GM21423 (cell line): Measurements from ENCODE around the gene SLMAP.
"Not testable (repeated sequence)": the region's sequence is repeated elsewhere in the genome, so short reads cannot be mapped to it uniquely, and the experiment has no call there.

Source experiments
- ATAC-seq: cut with Tn5 transposase; IDR thresholded peaks from one replicate; pipeline ENCODE4 v1.9.1; 2021; ENCODE audit warnings: mild to moderate bottlenecking, moderate library complexity; ENCODE audit not compliant: unreplicated experiment

Gene SLMAP

DNA sequence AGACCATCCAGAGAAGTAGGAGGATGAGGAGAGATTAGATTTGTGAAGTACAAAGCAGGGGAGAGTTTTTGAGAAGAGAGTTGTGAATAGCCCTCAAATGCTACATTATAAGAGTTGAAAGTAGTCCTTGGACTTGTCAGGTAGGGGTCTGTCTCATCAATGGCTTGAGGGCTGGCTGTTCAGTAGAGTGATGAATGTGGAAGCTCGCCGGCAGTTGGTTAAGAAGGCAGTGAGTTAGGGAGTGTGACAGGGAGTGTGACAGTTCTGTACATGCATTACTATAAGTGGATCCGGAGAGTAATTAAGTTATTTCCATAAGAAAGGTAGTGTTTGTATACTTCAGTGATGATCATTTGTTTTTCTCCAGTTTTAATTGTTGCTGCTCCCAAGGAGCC is 32.5 kb downstream of the SLMAP start:
- no peak for ATAC-seq

DNA sequence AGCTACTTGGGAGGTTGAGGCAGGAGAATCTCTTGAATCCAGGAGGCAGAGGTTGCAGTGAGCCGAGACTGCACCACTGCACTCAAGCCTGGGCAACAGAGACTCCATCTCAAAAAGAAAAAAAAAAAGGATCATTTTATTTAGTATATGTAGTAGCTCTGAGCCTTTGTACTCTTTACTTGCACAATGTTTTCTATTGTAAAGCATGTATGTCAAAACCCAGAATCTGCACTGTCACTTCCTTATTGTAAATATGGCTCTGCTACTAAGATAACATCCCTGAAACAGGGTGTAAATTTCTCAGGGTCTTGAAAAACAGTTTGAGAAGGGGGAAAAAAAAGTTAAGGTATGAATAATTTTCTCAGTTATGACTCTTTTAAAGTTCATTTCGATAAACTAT is 35.1 kb downstream of the SLMAP start:
- ATAC-seq = no peak

DNA sequence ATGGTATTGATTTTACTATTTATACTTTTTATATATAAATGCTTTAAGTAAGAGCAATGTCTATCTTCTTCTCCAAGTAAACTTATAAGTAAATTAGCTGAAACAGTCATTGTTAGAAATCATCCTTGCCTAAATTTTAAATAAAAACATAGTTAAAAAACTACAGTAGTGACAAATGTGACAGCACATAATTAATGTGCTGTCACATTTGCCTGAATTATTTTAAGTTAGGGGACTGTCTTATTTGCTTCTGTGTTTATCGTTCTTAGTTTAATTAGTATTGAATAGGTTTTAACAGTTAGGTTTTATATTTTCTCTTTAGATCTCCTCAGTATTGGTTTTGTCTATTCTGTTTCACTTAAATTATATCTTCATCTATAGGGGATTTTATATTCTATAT is 36.1 kb downstream of the SLMAP start:
- no peak for ATAC-seq

DNA sequence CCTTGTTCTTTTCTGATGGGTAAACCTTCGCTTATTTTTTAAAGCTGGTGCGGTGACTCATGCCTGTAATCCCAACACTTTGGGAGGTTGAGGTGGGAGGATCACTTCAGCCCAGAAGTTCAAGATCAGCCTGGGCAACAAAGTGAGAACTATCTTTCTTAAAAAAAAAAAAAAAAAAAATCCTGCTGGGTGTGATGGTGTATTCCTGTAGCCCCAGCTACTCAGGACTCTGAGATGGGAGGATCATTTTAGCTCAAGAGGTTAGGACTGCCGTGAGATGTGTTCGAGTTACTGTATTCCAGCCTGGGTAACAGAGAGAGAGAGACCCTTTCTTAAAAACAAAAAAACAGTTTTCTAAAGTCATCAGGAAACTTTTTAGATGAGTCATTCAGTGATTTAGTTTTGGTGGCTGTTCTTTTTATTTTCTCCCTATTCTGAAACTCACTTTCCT is 37.7 kb downstream of the SLMAP start:
- ATAC-seq = no peak

DNA sequence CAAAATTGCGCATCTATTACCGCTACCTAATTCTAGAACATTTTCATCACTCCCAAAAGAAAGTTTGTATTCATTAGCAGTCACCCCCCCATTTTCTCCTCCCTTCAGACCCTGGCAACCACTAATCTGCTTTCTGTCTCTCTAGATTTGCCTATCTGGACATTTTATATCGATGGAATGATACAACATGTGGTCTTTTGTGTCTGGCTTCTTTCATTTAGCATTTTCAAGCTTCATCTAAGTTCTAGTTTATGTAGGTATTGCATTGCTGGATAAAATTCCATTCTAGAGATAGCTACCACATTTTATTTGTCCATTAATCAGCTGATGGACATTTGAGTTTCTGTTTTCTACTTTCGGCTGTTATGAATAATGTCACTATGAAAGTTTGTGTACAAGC is 38.4 kb downstream of the SLMAP start:
- ATAC-seq = no peak

DNA sequence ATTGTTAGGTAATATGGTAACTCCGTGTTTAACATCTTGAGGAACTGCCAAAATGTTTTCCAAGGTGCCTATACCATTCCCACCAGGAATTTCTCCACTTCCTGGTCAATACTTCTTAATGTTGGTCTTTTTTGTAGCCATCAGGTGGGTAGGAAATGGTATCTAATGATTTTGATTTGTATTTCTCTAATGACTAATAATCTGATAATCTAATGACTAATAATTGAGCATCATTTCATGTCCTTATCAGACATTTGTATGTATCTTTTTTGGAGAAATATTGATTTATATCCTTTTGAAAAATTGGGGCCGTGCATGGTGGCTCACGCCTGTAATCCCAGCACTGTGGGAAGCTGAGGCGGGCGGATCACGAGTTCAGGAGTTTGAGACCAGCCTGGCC is 38.8 kb downstream of the SLMAP start:
- no peak for ATAC-seq

DNA sequence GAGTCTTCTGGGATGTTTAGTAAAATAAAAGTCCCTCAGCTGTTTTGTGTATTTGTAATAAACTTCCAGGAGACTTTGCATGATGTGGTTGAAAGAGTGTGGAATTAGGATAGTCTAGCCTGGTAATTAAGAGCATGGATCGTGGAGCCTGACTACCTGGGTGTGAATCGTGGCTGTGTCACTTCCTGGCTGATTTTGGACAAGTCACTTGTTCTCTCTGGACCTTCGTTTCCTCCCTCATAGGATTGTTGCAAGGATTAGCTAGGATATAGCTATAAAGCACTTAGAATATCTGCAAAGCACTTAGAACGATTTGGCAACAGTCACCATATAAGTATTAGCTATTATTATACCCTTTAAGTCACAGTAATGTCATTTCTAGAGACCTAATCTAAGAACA is 40.2 kb downstream of the SLMAP start:
- ATAC-seq = no peak

DNA sequence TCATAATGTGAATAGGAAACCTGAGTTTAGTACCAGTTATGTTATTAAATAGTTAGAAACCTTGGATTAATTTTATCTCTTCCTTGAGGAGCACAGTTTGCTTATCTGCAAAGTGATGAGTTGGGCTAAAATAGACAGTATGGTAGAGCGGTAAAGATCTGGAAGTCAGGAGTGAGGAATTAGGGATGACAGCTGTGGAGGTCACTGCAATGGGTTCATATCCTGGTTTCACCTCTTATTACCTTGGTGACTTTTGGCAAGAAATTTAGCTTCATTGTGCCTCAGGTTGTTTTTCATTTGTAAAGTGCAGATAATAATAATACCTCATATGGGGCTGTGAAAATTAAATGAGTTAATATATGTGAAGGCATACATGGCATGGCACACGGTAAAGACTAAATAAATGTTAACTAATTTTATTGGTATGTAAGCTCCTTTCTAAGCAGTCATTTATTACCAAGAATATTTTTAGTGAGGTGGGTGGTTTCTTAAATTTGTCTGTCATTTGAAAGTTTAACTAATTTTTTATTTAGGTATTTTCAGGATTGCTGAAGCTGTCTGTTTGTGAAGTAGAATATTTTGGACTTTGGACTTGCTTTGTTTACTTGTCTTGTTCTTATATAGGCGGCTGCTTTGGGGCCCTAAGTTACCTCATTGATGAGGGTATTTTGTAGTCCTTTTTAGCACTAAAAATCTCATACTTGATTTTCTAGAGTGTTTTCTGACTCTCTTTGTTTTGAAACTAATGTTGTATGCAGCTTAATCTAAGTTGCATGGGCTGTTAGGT is 41.8 kb downstream of the SLMAP start:
- ATAC-seq = no peak

DNA sequence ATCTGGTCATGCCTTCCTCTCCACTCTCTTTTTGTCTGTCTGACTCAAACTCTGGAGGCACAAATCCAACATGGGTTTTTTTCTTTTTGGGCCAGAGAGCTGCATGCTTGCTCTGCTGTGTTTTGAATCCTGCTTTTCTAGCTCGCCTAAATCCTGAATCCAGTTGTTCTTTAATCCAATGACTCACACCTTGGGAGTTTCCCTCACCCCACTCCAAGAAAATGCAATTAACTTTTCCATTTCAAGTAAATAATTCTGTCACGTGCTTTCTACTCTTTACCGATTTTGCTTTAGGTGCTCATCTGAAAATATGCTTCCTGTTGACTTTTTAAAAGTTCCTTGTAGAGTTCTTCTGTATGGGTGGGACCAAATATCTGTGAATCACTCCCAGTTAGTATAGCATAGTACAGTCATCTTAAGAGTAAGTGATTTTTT is 47.6 kb downstream of the SLMAP start:
- no peak for ATAC-seq

DNA sequence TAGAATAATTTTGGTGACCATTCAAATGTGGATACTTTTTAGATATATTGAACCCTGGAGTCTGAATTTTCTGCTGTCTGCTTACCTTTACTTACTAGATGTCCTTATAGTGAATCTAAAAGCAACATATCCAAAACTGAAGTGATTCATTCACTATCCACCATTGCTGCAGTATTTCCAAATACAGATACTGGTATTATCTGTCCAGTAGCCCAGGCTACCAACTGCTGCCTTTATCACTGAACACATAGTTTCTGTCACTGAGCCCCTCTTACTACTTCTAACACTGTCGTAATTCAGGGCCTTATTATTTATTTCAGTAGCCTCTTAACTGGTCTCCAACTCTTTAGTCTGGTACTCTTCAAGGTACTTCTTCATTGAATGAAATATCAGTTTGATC is 49.2 kb downstream of the SLMAP start:
- no peak for ATAC-seq

DNA sequence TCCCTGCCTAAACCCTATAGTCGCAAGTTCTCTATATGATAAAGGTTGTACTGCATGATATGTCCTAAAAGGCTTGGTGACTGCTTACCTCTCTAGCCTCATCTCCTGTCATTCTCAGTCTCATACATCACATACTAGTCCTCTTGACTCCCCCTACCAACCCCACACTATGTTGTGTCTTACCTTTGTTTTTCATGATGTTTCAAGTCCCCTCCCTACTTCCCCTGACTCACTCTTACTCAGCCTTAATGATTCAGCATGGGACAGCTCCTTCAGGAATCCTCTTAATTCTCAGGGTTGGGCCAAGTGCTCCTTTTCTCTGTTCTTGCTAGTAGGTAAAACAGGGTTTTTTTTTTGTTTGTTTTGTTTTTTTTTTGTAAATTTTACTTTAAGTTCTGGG is 49.6 kb downstream of the SLMAP start:
- ATAC-seq = no peak

DNA sequence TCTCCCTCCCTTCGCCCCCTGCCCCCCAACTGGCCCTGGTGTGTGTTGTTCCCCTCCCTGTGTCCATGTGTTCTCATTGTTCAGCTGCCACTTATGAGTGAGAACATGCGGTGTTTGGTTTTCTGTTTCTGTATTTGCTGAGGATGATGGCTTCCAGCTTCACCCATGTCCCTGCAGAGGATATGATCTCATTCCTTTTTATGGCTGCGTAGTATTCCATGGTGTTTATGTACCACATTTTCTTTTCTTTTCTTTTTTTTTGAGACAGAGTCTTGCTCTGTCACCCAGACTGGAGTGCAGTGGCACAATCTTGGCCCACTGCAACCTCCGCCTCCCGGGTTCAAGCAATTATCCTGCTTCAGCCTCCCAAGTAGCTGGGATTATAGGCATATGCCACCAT is 50.1 kb downstream of the SLMAP start:
- ATAC-seq = not testable (repeated sequence)

DNA sequence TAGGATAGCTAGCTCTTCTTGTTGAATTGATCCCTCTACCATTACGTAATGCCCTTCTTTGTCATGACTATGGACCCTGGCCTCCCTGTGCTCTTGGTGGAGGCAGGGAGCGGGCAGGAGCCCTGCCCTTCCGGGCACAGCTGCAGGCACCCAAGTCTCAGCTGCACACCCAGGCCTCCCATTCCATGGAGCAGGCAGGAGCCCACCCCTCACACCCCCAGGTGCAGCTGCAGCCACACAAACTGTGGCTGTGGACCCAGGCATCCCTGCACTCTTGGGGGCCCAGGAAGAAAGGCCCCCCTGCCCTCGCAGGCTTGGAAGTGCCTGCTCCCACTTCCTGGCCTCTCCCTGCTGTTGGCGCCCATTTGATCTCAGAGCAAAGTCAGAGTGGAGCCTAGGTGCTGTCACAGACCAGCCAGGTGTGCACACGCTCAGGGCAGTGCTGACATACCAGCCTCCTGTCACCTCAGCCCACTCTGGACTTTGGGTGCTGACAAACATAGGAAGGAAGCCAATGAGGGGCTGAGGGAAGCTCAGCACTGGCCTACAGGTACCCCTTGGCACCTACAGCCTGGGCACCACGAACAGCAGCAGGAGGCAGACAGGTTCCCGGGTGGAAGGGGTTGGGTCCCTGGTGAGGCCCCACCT is 53.0 kb downstream of the SLMAP start:
- ATAC-seq = no peak

DNA sequence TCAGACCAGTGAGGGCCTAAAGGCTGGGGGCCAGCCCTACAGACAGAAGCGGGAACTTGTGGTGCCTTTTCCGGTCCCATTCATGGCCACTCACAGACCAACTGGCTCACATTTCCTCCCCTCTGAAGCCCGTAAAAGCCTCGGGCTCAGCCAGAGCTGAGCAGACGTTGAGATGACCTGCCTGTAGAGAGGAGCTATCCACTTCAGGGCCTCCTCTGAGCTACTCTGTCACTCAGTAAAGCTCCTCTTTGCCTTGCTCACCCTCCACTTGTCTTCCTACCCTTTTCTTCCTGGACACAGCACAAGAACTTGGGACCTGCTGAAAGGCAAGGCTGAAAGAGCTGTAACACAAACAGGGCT is 53.5 kb downstream of the SLMAP start:
- no peak for ATAC-seq

DNA sequence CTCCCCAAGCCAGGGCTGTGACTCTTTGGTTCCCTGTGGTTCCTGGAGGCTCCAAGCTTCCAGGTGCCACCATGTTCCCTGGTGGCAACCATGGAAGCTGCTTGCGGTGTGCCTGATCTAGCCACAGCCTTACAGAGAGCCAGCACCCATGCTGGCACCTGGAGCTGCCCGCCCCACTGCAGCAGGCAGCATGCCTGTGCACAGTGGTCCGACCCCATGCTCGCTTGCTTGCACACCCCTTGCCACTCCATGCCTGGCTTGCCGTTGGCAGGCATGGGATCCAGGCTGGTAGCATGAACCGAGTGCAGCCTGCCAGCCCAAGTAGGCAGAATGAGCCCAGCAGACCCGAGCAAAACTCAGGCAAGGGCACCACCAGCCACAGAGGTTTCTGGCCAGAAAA is 53.9 kb downstream of the SLMAP start:
- ATAC-seq = no peak

DNA sequence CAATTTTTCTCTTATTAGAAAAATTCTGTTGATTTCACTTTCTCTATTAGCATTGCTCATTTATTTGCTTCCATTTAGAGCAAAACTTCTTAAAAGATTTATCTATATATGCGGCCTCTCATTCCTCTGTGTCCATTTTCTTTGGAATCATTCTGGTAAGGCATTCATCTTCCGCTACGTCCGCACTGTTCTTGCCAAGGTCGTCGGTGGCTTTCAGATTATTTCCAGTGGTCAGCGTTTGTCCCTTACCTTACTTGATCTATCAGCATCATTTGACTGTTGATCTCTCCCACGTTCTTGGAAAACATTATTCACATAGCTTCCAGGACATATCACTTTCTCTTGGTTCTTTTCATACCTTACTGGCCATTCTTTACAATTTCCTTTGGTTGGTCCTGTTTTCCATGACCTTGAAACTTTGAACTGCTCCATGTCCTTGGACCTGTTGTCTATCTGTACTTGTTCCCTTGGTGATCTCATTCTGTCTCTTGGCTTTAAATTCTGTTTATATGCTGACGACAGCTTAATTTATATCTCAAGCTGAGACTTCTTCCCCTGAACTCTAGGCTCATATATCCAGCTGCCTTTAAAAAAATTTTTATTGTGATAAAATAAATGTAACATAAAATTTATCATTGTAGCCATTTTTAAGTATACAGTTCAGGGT is 54.5 kb downstream of the SLMAP start:
- no peak for ATAC-seq

DNA sequence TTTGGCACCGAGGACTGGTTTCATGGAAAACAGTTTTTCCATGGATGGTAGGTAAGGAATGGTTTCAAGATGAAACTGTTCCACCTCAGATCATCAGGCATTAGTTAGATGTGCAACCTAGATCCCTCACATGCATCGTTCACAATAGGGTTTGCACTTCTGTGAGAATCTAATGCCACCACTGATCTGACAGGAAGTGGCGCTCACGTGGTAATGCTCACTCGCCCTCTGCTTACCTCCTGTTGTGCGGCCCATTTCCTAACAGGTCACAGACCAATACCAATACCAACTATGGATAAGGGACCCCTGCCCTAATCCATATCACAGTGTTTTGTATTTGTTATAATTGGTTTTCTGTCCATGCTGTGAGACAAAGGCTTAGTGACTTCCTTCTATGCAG is 58.9 kb downstream of the SLMAP start:
- peak; percentile 44 for ATAC-seq

DNA sequence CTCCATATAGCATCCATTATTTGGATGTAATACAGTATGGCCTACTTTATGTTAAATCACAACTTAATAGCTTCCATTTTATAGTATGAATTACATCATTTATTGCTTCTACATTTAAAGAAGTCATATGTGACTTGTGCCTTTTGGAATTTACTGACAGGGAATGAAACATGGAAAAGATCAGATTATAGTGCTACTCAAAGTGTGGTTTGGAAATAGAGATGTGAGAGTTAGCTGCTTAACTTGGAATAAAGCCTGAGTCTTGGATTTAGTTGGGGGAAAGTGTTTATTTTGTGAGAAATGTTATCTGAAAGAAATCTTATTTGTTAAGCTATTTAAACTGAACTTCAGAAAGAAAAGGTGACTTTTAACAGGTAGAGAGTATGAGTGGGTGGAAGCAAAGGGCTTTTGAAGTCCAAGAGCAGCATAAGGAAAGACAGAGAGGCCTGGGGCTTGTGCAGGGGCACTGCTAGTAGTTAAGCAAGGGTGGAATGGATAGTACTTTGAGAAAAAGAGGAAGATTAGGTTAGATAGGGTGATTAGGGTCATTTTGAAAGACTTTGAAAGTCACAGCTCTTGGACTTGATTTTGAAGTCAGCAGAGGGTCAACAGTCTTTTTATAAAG is 60.5 kb downstream of the SLMAP start:
- no peak for ATAC-seq

DNA sequence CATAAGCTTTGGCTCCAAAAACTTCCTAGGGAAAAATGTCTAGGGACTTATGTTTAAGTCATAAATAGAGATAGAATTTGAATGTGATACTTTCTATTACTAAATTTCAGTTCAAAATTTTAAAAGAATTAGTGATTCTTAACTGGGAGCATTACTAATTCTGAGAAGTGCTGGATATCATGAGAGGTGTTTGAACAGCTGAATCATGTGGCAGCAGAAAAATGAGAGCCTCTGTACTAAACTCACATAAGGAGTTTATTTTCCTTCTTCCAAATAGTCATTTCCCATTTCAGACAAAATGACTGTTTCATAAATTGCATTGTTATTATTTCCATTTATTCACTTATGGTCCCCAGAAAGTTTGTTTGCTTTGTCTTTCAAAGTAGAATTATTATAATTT is 62.7 kb downstream of the SLMAP start:
- no peak for ATAC-seq

DNA sequence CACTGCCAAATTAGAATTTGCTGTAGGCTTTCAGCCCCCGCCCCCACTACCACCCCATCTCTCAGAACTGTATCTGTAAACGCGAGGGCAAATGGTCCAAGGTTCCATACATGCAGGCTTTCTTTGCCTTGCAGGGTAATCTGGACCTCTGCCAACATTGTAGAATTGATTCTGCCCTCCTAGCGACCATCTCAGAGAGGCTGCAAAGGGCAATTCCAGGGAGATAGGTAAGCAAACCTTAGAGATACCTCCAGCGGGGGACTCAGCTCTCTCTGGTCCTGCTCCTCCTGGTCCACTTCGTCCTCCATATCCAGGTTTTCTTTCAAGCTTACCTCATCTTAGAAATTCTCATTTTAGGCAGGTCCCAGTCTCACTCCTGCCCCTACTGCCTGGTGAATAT is 64.4 kb downstream of the SLMAP start:
- ATAC-seq = no peak

DNA sequence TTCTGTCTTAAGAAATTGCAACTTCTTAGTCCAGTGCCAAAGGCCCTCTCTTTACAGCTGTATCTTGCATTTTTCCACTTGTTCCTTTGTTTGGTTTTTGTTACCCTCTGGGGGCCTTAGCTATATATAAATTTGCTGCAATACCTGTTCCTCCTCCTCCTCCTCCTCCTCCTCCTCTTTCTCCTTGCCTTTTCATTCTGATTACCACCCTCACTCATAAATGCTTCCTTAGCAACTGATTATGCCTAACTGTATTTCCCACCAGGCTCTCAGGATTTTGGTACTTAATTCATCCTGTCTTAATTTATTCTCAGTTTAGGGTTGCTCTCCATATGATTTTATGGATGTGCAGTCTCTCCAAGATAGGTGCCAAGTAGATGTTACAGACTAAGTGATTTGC is 65.7 kb downstream of the SLMAP start:
- no peak for ATAC-seq

DNA sequence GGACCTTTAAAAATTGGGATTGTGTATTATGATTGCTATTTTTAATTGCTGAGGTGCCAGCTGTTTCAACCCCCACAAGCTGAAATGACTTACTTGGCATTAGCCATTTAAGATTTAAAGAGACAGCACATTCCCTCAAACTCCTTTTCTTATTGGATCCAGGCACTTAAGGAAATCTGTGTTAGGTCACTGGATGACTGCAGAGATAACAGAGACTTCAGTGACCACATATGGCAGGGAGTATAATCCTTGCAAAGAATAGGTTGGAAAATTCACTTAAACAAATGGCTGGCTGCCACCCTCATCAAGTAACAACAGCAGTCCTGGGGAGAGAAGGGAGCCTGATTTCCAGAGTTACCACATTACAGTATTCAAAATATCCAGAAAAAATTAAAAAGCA is 66.6 kb downstream of the SLMAP start:
- no peak for ATAC-seq
